Neural cell (in vitro differentiated cells): ENCODE measurements around the gene MBTPS2. TPM values are rescaled to one million over a fixed set of nuclear protein-coding genes. Genes with fewer than 3 reads are reported as not detected.

ENCODE experiments used
- H2AFZ ChIP-seq: fragments of 200-600, 300-800 bp; sonication (generic), shearing (Covaris generic); 2 replicates; pipeline ENCODE4 v1.6.0; 2014; ENCODE audit warnings: low read depth, mild to moderate bottlenecking, antibody characterized with exemption, low read length, moderate library complexity
- H3F3A ChIP-seq: fragments of 200-600 bp; shearing (Covaris generic); 2 replicates; pipeline ENCODE4 v1.6.1; 2016; ENCODE audit warnings: mild to moderate bottlenecking, moderate library complexity, mixed read lengths, antibody characterized with exemption, low read length; ENCODE audit not compliant: insufficient read depth, poor library complexity, severe bottlenecking
- H3K27ac ChIP-seq: fragments of 200-600, 300-800 bp; sonication (generic), shearing (Covaris generic); 2 replicates; pipeline ENCODE4 v1.5.1; 2014; ENCODE audit warnings: mild to moderate bottlenecking, low read length, moderate library complexity
- H3K27me3 ChIP-seq: fragments of 300-800, 200-600 bp; sonication (generic), shearing (Covaris generic); 2 replicates; pipeline ENCODE4 v1.6.0; 2014; ENCODE audit warnings: mild to moderate bottlenecking, low read depth, low read length, moderate library complexity; ENCODE audit not compliant: insufficient read depth
- H3K36me3 ChIP-seq: fragments of 300-800, 200-600 bp; sonication (generic), shearing (Covaris generic); 2 replicates; pipeline ENCODE4 v1.5.1; 2014; ENCODE audit warnings: mild to moderate bottlenecking, antibody characterized with exemption, low read length, moderate library complexity; ENCODE audit not compliant: insufficient read depth
- H3K4me2 ChIP-seq: fragments of 300-800, 200-600 bp; sonication (generic), shearing (Covaris generic); 2 replicates; pipeline ENCODE4 v1.6.0; 2014; ENCODE audit warnings: mild to moderate bottlenecking, low read length
- H3K4me3 ChIP-seq: fragments of 300-800, 200-600 bp; sonication (generic), shearing (Covaris generic); 2 replicates; pipeline ENCODE4 v1.5.1; 2014; ENCODE audit warnings: mild to moderate bottlenecking, low read length, moderate library complexity
- H3K79me2 ChIP-seq: fragments of 200-600 bp; shearing (Covaris generic); replicated peaks from 2 replicates; pipeline ENCODE4 v1.6.0; 2014; ENCODE audit warnings: mild to moderate bottlenecking, low read length, moderate library complexity; ENCODE audit not compliant: insufficient read depth
- H3K9ac ChIP-seq: fragments of 300-800, 200-600 bp; sonication (generic), shearing (Covaris generic); 2 replicates; pipeline ENCODE4 v1.6.1; 2016; ENCODE audit warnings: mild to moderate bottlenecking, low read length, mixed read lengths
- H3K9me2 ChIP-seq: fragments of 200-600 bp; shearing (Covaris generic); 2 replicates; pipeline ENCODE4 v1.6.1; 2016; ENCODE audit warnings: mild to moderate bottlenecking, low read length, mixed read lengths; ENCODE audit not compliant: insufficient read depth
- H3K9me3 ChIP-seq: fragments of 200-600, 300-800 bp; sonication (generic), shearing (Covaris generic); 2 replicates; pipeline ENCODE4 v1.6.1; 2016; ENCODE audit warnings: mild to moderate bottlenecking, mixed run types, low read length, moderate library complexity, mixed read lengths
- H4K20me1 ChIP-seq: fragments of 200-600 bp; shearing (Covaris generic); 2 replicates; pipeline ENCODE4 v1.6.1; 2016; ENCODE audit warnings: mild to moderate bottlenecking, mixed run types; ENCODE audit not compliant: insufficient read depth
- EP300 ChIP-seq: fragments of 450-650 bp; conservative IDR thresholded peaks from 2 replicates; pipeline ENCODE4 v1.6.1; 2014; ENCODE audit warnings: antibody characterized with exemption, mild to moderate bottlenecking, moderate library complexity; ENCODE audit not compliant: poor library complexity, severe bottlenecking
- EZH2 ChIP-seq: fragments of 200-600, 300-800 bp; shearing (Covaris generic), sonication (generic); IDR thresholded peaks from 2 replicates; pipeline ENCODE4 v1.6.1; 2014; ENCODE audit warnings: antibody characterized with exemption, low read length, borderline replicate concordance, mild to moderate bottlenecking; ENCODE audit not compliant: insufficient read depth, poor library complexity, severe bottlenecking
- MXI1 ChIP-seq: fragments of 450-650 bp; conservative IDR thresholded peaks from 2 replicates; pipeline ENCODE4 v1.6.1; 2014; ENCODE audit warnings: antibody characterized with exemption, mild to moderate bottlenecking; ENCODE audit not compliant: poor library complexity, severe bottlenecking
- POLR2AphosphoS5 ChIP-seq: IDR thresholded peaks from 2 replicates; pipeline ENCODE4 v1.6.1; 2012
- RAD21 ChIP-seq: fragments of 450-650 bp; conservative IDR thresholded peaks from 2 replicates; pipeline ENCODE4 v1.6.1; 2014; ENCODE audit warnings: antibody characterized with exemption, mild to moderate bottlenecking, moderate library complexity
- SMC3 ChIP-seq: fragments of 450-650 bp; conservative IDR thresholded peaks from 2 replicates; pipeline ENCODE4 v1.6.1; 2014; ENCODE audit warnings: antibody characterized with exemption, mild to moderate bottlenecking, moderate library complexity; ENCODE audit not compliant: poor library complexity
- TAF1 ChIP-seq: IDR thresholded peaks from 2 replicates; pipeline ENCODE4 v1.6.1; 2012; ENCODE audit warnings: low read depth
- polyA plus RNA-seq: library from polyadenylated mRNA; depleted of rRNA; stranded (reverse); fragments of >200 nt; gene quantifications from 2 replicates; pipeline ENCODE4 v1.2.3, GENCODE V29; 2014
- TF ChIP-seq, protein P1 (sequence below): fragments of 450-650 bp; IDR thresholded peaks from 2 replicates; pipeline ENCODE4 v1.5.1; 2014; ENCODE audit warnings: antibody characterized with exemption, mild to moderate bottlenecking, moderate library complexity; ENCODE audit not compliant: poor library complexity, severe bottlenecking
- TF ChIP-seq, protein P2 (sequence below): IDR thresholded peaks from 2 replicates; pipeline ENCODE4 v1.6.1; 2012; ENCODE audit warnings: borderline replicate concordance

Gene MBTPS2
- polyA plus RNA-seq, 1 donor from 2014 or later, result 11.1 TPM

DNA sequence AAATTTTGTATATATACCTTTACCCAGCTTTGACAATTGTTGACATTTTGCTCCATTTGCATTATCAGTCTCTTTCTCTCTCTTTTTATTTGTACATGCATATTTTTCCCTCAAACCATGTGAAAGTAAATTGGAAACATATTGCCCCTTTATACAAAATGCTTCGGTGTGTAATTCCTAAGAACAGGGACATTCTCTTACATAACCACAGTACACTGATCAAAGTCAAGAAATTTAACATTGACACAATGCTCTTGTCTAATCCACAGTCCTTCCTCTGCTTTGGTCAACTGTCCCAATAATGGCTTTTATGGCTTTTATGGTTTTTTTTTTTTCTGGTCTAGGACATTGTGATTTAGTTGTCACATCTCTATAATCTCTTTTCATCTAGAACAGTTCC is 91.6 kb downstream of the MBTPS2 start:
- H3K9ac ChIP-seq, result no peak overlapping the region
- TF ChIP-seq, protein P1, sequence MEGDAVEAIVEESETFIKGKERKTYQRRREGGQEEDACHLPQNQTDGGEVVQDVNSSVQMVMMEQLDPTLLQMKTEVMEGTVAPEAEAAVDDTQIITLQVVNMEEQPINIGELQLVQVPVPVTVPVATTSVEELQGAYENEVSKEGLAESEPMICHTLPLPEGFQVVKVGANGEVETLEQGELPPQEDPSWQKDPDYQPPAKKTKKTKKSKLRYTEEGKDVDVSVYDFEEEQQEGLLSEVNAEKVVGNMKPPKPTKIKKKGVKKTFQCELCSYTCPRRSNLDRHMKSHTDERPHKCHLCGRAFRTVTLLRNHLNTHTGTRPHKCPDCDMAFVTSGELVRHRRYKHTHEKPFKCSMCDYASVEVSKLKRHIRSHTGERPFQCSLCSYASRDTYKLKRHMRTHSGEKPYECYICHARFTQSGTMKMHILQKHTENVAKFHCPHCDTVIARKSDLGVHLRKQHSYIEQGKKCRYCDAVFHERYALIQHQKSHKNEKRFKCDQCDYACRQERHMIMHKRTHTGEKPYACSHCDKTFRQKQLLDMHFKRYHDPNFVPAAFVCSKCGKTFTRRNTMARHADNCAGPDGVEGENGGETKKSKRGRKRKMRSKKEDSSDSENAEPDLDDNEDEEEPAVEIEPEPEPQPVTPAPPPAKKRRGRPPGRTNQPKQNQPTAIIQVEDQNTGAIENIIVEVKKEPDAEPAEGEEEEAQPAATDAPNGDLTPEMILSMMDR, result no peak
- TF ChIP-seq EP300, result no peak
- no peak for TF ChIP-seq TAF1
- no peak for TF ChIP-seq RAD21
- TF ChIP-seq MXI1, result no peak
- no peak for TF ChIP-seq SMC3
- TF ChIP-seq, protein P2, sequence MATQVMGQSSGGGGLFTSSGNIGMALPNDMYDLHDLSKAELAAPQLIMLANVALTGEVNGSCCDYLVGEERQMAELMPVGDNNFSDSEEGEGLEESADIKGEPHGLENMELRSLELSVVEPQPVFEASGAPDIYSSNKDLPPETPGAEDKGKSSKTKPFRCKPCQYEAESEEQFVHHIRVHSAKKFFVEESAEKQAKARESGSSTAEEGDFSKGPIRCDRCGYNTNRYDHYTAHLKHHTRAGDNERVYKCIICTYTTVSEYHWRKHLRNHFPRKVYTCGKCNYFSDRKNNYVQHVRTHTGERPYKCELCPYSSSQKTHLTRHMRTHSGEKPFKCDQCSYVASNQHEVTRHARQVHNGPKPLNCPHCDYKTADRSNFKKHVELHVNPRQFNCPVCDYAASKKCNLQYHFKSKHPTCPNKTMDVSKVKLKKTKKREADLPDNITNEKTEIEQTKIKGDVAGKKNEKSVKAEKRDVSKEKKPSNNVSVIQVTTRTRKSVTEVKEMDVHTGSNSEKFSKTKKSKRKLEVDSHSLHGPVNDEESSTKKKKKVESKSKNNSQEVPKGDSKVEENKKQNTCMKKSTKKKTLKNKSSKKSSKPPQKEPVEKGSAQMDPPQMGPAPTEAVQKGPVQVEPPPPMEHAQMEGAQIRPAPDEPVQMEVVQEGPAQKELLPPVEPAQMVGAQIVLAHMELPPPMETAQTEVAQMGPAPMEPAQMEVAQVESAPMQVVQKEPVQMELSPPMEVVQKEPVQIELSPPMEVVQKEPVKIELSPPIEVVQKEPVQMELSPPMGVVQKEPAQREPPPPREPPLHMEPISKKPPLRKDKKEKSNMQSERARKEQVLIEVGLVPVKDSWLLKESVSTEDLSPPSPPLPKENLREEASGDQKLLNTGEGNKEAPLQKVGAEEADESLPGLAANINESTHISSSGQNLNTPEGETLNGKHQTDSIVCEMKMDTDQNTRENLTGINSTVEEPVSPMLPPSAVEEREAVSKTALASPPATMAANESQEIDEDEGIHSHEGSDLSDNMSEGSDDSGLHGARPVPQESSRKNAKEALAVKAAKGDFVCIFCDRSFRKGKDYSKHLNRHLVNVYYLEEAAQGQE, result no peak
- TF ChIP-seq POLR2AphosphoS5, result no peak
- TF ChIP-seq EZH2, result no peak
- no peaks in the 10 kb centered on the region for H4K20me1 ChIP-seq
- no peak overlapping the region for H3K27ac ChIP-seq
- no peaks in the 10 kb centered on the region for H3K79me2 ChIP-seq
- no peak overlapping the region for H3K4me3 ChIP-seq
- no peak overlapping the region for H3K4me2 ChIP-seq
- H3K36me3 ChIP-seq, result no peaks in the 10 kb centered on the region
- H2AFZ ChIP-seq, result no peak overlapping the region
- no peaks in the 10 kb centered on the region for H3F3A ChIP-seq
- H3K9me2 ChIP-seq, result no peaks in the 10 kb centered on the region
- H3K27me3 ChIP-seq, result no peaks in the 10 kb centered on the region
- H3K9me3 ChIP-seq, result no peaks in the 10 kb centered on the region

DNA sequence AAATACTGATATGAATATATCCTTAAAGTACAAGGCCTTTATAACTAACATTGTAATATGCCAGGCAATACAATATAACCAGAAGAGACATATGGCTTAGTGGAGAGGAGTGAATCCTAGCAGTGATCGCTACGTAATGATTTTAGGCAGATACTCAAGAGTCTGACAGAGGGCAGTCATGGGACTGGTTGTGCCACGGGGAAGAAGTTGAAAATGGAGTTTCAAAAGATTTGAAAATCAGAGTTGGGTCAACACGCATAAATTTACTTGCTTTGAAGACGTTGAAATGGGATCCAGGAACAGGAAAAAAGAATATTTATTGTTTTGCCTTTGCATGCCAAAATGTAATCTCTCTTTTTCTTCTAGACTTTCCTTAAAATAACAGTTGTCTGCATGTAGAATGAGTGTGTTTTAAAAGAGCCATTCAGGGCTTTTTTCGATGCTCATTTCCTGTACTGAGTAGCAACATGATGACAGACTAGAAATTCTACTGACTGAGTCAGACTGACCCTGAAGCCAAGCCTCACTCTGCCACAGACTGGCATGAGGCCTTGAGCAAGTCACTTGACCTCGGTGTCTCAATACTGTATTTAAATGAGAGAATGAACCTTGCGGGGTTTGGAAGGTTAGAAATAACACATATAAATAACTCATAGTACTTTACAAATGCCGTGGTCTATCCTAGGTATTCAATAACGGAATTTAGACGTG is 93.0 kb downstream of the MBTPS2 start:
- no peaks in the 10 kb centered on the region for H3F3A ChIP-seq
- no peaks in the 10 kb centered on the region for H3K79me2 ChIP-seq
- no peaks in the 10 kb centered on the region for H3K36me3 ChIP-seq
- no peak overlapping the region for H3K4me2 ChIP-seq
- H4K20me1 ChIP-seq, result no peaks in the 10 kb centered on the region
- H3K9me3 ChIP-seq, result no peaks in the 10 kb centered on the region
- no peak overlapping the region for H3K9ac ChIP-seq
- H3K27me3 ChIP-seq, result no peaks in the 10 kb centered on the region
- no peak overlapping the region for H3K27ac ChIP-seq
- no peak overlapping the region for H2AFZ ChIP-seq
- no peak overlapping the region for H3K4me3 ChIP-seq
- H3K9me2 ChIP-seq, result no peaks in the 10 kb centered on the region
- TF ChIP-seq EP300, result no peak
- TF ChIP-seq, protein P2, result no peak
- TF ChIP-seq POLR2AphosphoS5, result no peak
- no peak for TF ChIP-seq EZH2
- TF ChIP-seq TAF1, result no peak
- no peak for TF ChIP-seq RAD21
- TF ChIP-seq SMC3, result no peak
- TF ChIP-seq, protein P1, result no peak
- no peak for TF ChIP-seq MXI1
